K562 (cell line): ENCODE measurements around the gene ARMC2. TPM values are rescaled to one million over a fixed set of nuclear protein-coding genes. Genes with fewer than 3 reads are reported as not detected.

Source experiments
- ATAC-seq: fragments of 200-7000 bp; cut with Tn5 transposase; 3 replicates; pipeline ENCODE4 v1.9.1; 2020; ENCODE audit warnings: moderate library complexity
- BruUV-seq: library from RNA; stranded (reverse); fragments of 400-500 nt; replicated peaks from 2 replicates; lab custom pipeline; 2021; lab: Mats Ljungman, UMichigan
- CTCF ChIA-PET: fragments of 300-600 bp; formaldehyde crosslinking; extraction: SDS; loops from one replicate; lab custom pipeline; 2021; ENCODE audit warnings: low intra/inter-chr PET ratio; lab: Yijun Ruan, JAX
- POLR2A ChIA-PET: fragments of 300-600, 350-650 bp; sonication (Branson Sonifier 250); formaldehyde crosslinking; extraction: SDS; loops from one replicate; lab custom pipeline; 2021; ENCODE audit warnings: antibody characterized with exemption, inconsistent platforms; lab: Yijun Ruan, JAX
- DNase-seq, 4 experiments: peaks; one replicate each; pipeline versions ENCODE4 v3.0.0 to v3.0.0-alpha.2; 2011 to 2018; ENCODE audit warnings: low spot score in 3 of 4, mixed read lengths in 3 of 4; ENCODE audit errors: extremely low read depth in 1 of 4
- FAIRE-seq: peaks from 2 replicates; lab custom pipeline; 2011; peaks lifted over from hg19 to GRCh38; lab: Jason Lieb, UNC
- H2AFZ ChIP-seq: 2 replicates; pipeline ENCODE4 v1.6.0; 2011; ENCODE audit warnings: low read depth, low read length, control low read depth, inconsistent platforms
- H3K27ac ChIP-seq: fragments of 200-600 bp; 3 replicates; pipeline ENCODE4 v1.8.0; 2011; ENCODE audit warnings: low read depth, mild to moderate bottlenecking, control low read depth, inconsistent platforms, low read length, moderate library complexity, mixed read lengths; ENCODE audit errors: extremely low read depth
- H3K27me3 ChIP-seq, 2 experiments: fragments of 300-600 bp in 1 of 2; 2 replicates in 1 of 2; 3 replicates in 1 of 2; pipeline versions ENCODE4 v1.6.0 to v1.8.0; 2011; ENCODE audit warnings: inconsistent platforms in 2 of 2, low read length in 2 of 2, mild to moderate bottlenecking in 1 of 2, mixed read lengths in 1 of 2, moderate library complexity in 1 of 2; ENCODE audit not compliant: control insufficient read depth in 2 of 2, insufficient read depth in 2 of 2
- H3K36me3 ChIP-seq: fragments of 300-600 bp; 3 replicates; pipeline ENCODE4 v1.8.0; 2011; ENCODE audit warnings: mild to moderate bottlenecking, low read length, inconsistent platforms; ENCODE audit not compliant: control insufficient read depth, insufficient read depth
- H3K4me1 ChIP-seq, 2 experiments: fragments of 200-600 bp in 1 of 2; replicated peaks in 1 of 2; 2 replicates in 1 of 2; 3 replicates in 1 of 2; pipeline versions ENCODE4 v1.5.1 to v1.8.0; 2011; ENCODE audit warnings: inconsistent platforms in 2 of 2, low read length in 2 of 2, mild to moderate bottlenecking in 1 of 2, mixed read lengths in 1 of 2, moderate library complexity in 1 of 2; ENCODE audit not compliant: control insufficient read depth in 2 of 2, insufficient read depth in 2 of 2
- H3K4me2 ChIP-seq: 2 replicates; pipeline ENCODE4 v1.6.1; 2011; ENCODE audit warnings: low read length, control low read depth, inconsistent platforms, mixed read lengths; ENCODE audit not compliant: insufficient read depth
- H3K4me3 ChIP-seq: fragments of 200-600 bp; sonication (generic), shearing (Covaris generic); 2 replicates; pipeline ENCODE4 v1.5.1; 2016; ENCODE audit warnings: control low read depth, inconsistent platforms
- H3K79me2 ChIP-seq: fragments of 200-600 bp; 3 replicates; pipeline ENCODE4 v1.8.0; 2011; ENCODE audit warnings: low read length, inconsistent platforms; ENCODE audit not compliant: control insufficient read depth, insufficient read depth
- H3K9ac ChIP-seq, 2 experiments: 2 replicates each; pipeline versions ENCODE4 v1.6.0 to v1.6.1; 2011; ENCODE audit warnings: low read depth in 2 of 2, low read length in 2 of 2, control low read depth in 1 of 2, inconsistent platforms in 1 of 2, mild to moderate bottlenecking in 1 of 2, mixed read lengths in 1 of 2; ENCODE audit not compliant: insufficient read depth in 1 of 2
- H3K9me1 ChIP-seq: one replicate; pipeline ENCODE4 v1.6.0; 2011; ENCODE audit warnings: inconsistent platforms, mild to moderate bottlenecking, low read length, moderate library complexity; ENCODE audit not compliant: control insufficient read depth, insufficient read depth
- H3K9me3 ChIP-seq: replicated peaks from 2 replicates; pipeline ENCODE4 v1.5.1; 2011; ENCODE audit warnings: low read depth, low read length, inconsistent platforms; ENCODE audit not compliant: control insufficient read depth, insufficient read depth
- H4K20me1 ChIP-seq: replicated peaks from 2 replicates; pipeline ENCODE4 v1.6.1; 2011; ENCODE audit warnings: low read length, inconsistent platforms, mixed read lengths; ENCODE audit not compliant: control insufficient read depth, insufficient read depth
- ATF7 ChIP-seq: fragments of 450-650 bp; IDR thresholded peaks from 2 replicates; pipeline ENCODE4 v1.7.1; 2014; ENCODE audit warnings: mild to moderate bottlenecking, moderate library complexity
- COPS2 ChIP-seq: fragments of 450-650 bp; conservative IDR thresholded peaks from 2 replicates; pipeline ENCODE4 v1.6.1; 2016; ENCODE audit warnings: mild to moderate bottlenecking, moderate library complexity
- GABPB1 ChIP-seq: sonication (generic); formaldehyde crosslinking; IDR thresholded peaks from 2 replicates; pipeline ENCODE4 v1.8.0; 2022; ENCODE audit warnings: mild to moderate bottlenecking, missing genetic modification reagents
- KHSRP ChIP-seq: fragments of 450-650 bp; IDR thresholded peaks from 2 replicates; pipeline ENCODE4 v1.6.1; 2017
- NUFIP1 ChIP-seq: fragments of 450-650 bp; IDR thresholded peaks from 2 replicates; pipeline ENCODE4 v1.6.1; 2018; ENCODE audit not compliant: partially characterized antibody
- RBM15 ChIP-seq: fragments of 200-400 bp; formaldehyde crosslinking; IDR thresholded peaks from 2 replicates; pipeline ENCODE4 v1.6.1; 2018; ENCODE audit warnings: mild to moderate bottlenecking, low read length, moderate library complexity; ENCODE audit not compliant: insufficient read depth
- RBM25 ChIP-seq: fragments of 200-400 bp; formaldehyde crosslinking; IDR thresholded peaks from 2 replicates; pipeline ENCODE4 v1.6.1; 2018; ENCODE audit warnings: low read length, low read depth, moderate library complexity; ENCODE audit not compliant: severe bottlenecking
- SRSF3 ChIP-seq: fragments of 200-400 bp; formaldehyde crosslinking; IDR thresholded peaks from 2 replicates; pipeline ENCODE4 v1.6.1; 2016; ENCODE audit warnings: mild to moderate bottlenecking, low read length, moderate library complexity; ENCODE audit not compliant: insufficient read depth
- STAT5A ChIP-seq: IDR thresholded peaks from 2 replicates; pipeline ENCODE4 v1.6.1; 2012; ENCODE audit warnings: low read length, inconsistent platforms, borderline replicate concordance
- TGIF2 ChIP-seq: sonication (generic); formaldehyde crosslinking; IDR thresholded peaks from 2 replicates; pipeline ENCODE4 v1.8.1; 2022; ENCODE audit warnings: mild to moderate bottlenecking, missing genetic modification reagents, moderate library complexity
- ZNF224 ChIP-seq: sonication (generic); formaldehyde crosslinking; IDR thresholded peaks from 2 replicates; pipeline ENCODE4 v1.8.0; 2022; ENCODE audit warnings: mild to moderate bottlenecking, missing genetic modification reagents
- in situ Hi-C: fragments of 300-500 bp; cut with MboI; formaldehyde crosslinking; loops from 4 replicates; pipeline ENCODE4 v1.15.0; 2018; ENCODE audit warnings: inconsistent platforms, mixed read lengths
- intact Hi-C: fragments of 100-400 bp; cut with micrococcal nuclease; formaldehyde crosslinking; loops from 2 replicates; pipeline ENCODE4 v1.14.2; 2022
- polyA plus RNA-seq, 8 experiments: library from polyadenylated mRNA; depleted of rRNA in 4 of 8; stranded (reverse) in 5 of 8; unstranded in 3 of 8; fragments of >200 nt; fragmentation: Nextera tagmentation in 2 of 8; fragmentation: Illumina TruSeq in 1 of 8; extraction: Ambion mirVana in 2 of 8; extraction: Trizol in 1 of 8; gene quantifications; 2 replicates each; pipeline versions ENCODE4 v1.2.1 to v1.2.3, GENCODE V29; 2011 to 2014; ENCODE audit warnings: inconsistent platforms in 1 of 8, missing spikeins in 1 of 8
- total RNA-seq, 7 experiments: library from RNA; depleted of rRNA in 6 of 7; stranded (reverse); fragments of >200 nt in 6 of 7; fragmentation: Illumina TruSeq in 2 of 7; extraction: Trizol in 2 of 7; gene quantifications; 2 replicates each; pipeline versions ENCODE4 v1.2.1 to v1.2.3, GENCODE V29; 2011 to 2021; ENCODE audit warnings: low replicate concordance in 1 of 7
- TF ChIP-seq, protein P1 (sequence below): IDR thresholded peaks from 2 replicates; pipeline ENCODE4 v1.6.1; 2012; ENCODE audit warnings: low read depth, low read length, improper control_type of control experiment, borderline replicate concordance
- TF ChIP-seq, protein P2 (sequence below): fragments of 200-800 bp; sonication (Bioruptor generic); IDR thresholded peaks from 2 replicates; pipeline ENCODE4 v1.6.1; 2017; ENCODE audit warnings: missing genetic modification characterization, missing compliant biosample characterization

ARMC2 gene
- total and polyA plus RNA-seq, 9 of the 15 experiments (the other 6 are each of a cell fraction or from before 2014, with no cell fraction given) = 0.14 to 3.0 (median 0.82) TPM

DNA sequence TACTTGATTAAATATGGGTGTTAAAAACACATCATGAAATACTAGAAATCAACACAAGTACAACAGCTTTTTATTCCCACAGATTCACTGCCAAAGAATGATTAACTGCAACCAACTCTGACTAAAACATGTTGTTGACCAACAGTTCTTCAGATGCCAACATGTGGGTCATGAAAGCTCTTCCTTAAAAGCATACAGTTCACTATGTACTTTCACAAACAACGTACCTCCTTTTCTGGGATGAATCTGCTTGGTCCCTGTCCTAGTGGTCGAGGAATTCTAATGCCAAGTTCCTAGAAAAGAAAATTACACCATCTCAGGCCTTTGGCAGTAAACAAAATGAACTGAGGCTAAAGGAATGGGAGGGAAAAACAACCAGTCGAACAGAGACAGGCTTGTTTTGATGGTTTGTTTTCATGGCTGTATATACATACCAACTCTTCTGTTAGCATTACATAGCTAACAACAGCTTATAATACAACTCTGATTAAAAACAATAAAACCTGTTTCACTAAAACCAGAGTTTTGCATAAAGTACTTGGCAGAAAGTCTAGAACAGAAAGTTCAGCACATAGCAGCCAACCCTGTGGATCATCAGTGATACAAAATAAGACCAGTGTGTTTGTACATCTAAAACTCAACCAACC, 154.0 kb downstream of the ARMC2 start (continued):
- TF ChIP-seq ZNF224 (CRISPR knock-in tag) (no peak), RBM25 (no peak), COPS2 (no peak)

DNA sequence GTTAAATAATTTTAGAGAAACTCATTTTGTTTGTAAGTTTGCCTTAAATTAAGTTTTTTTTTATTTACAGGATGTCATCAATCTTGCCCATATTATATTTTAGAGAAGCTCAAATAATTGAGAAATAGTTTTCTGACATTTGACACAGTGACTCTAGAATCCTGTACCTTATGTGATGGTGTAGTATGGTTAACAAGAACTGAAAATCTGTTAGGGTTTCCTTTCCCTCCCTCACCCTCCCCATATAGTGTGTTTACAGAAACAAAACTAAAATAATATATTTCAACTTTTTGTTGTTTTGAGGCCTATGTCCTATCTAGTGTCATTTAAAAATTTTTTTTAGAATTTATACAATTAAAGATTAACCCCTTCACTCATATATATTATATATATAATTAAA, 154.7 kb downstream of the ARMC2 start:
- H3K4me2 ChIP-seq = no peak overlapping the region
- H3K9me3 ChIP-seq = no peaks in the 10 kb centered on the region
- ChIA-PET CTCF (no interaction called here), POLR2A (interaction anchor here (0.6 kb wide), 1 partner anchor 13 kb away, joined by 3 read pairs; no protein-coding TSS in a partner anchor)
- no peak overlapping the region for H3K4me3 ChIP-seq
- H3K27me3 ChIP-seq = no peaks in the 10 kb centered on the region
- FAIRE-seq = no peak
- no TSS peak for BruUV-seq
- H3K9me1 ChIP-seq = no peaks in the 10 kb centered on the region
- no peak overlapping the region for H2AFZ ChIP-seq
- DNase-seq = no peak
- no peaks in the 10 kb centered on the region for H3K4me1 ChIP-seq
- no peaks in the 10 kb centered on the region for H4K20me1 ChIP-seq
- intact Hi-C loops (no loop called here), in situ Hi-C loops (no loop called here)
- no peak for TF ChIP-seq TGIF2 (CRISPR knock-in tag)
- TF ChIP-seq ATF7 = no peak
- TF ChIP-seq NUFIP1 = no peak
- TF ChIP-seq GABPB1 (CRISPR knock-in tag) = no peak
- no peak for TF ChIP-seq STAT5A
- TF ChIP-seq SRSF3 = no peak
- TF ChIP-seq, protein P1, sequence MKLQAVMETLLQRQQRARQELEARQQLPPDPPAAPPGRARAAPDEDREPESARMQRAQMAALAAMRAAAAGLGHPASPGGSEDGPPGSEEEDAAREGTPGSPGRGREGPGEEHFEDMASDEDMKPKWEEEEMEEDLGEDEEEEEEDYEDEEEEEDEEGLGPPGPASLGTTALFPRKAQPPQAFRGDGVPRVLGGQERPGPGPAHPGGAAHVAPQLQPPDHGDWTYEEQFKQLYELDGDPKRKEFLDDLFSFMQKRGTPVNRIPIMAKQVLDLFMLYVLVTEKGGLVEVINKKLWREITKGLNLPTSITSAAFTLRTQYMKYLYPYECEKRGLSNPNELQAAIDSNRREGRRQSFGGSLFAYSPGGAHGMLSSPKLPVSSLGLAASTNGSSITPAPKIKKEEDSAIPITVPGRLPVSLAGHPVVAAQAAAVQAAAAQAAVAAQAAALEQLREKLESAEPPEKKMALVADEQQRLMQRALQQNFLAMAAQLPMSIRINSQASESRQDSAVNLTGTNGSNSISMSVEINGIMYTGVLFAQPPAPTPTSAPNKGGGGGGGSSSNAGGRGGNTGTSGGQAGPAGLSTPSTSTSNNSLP = no peak
- TF ChIP-seq RBM15 = no peak
- no peak for TF ChIP-seq KHSRP
- TF ChIP-seq, protein P2, sequence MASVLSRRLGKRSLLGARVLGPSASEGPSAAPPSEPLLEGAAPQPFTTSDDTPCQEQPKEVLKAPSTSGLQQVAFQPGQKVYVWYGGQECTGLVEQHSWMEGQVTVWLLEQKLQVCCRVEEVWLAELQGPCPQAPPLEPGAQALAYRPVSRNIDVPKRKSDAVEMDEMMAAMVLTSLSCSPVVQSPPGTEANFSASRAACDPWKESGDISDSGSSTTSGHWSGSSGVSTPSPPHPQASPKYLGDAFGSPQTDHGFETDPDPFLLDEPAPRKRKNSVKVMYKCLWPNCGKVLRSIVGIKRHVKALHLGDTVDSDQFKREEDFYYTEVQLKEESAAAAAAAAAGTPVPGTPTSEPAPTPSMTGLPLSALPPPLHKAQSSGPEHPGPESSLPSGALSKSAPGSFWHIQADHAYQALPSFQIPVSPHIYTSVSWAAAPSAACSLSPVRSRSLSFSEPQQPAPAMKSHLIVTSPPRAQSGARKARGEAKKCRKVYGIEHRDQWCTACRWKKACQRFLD (CRISPR knock-in tag) = no peak
- no peaks in the 10 kb centered on the region for H3K79me2 ChIP-seq
- no peak for ATAC-seq
- H3K27ac ChIP-seq = no peak overlapping the region
- no peaks in the 10 kb centered on the region for H3K36me3 ChIP-seq
- no peak overlapping the region for H3K9ac ChIP-seq
